Neural cell (in vitro differentiated cells): ENCODE results near the gene RELN.

Source experiments
- CTCF ChIP-seq: fragments of 450-650 bp; IDR thresholded peaks from 2 replicates; pipeline ENCODE4 v1.5.1; 2014; ENCODE audit warnings: antibody characterized with exemption, mild to moderate bottlenecking, moderate library complexity; ENCODE audit not compliant: poor library complexity, severe bottlenecking
- EP300 ChIP-seq: fragments of 450-650 bp; conservative IDR thresholded peaks from 2 replicates; pipeline ENCODE4 v1.6.1; 2014; ENCODE audit warnings: antibody characterized with exemption, mild to moderate bottlenecking, moderate library complexity; ENCODE audit not compliant: poor library complexity, severe bottlenecking
- EZH2 ChIP-seq: fragments of 200-600, 300-800 bp; shearing (Covaris generic), sonication (generic); IDR thresholded peaks from 2 replicates; pipeline ENCODE4 v1.6.1; 2014; ENCODE audit warnings: antibody characterized with exemption, low read length, borderline replicate concordance, mild to moderate bottlenecking; ENCODE audit not compliant: insufficient read depth, poor library complexity, severe bottlenecking
- POLR2AphosphoS5 ChIP-seq: IDR thresholded peaks from 2 replicates; pipeline ENCODE4 v1.6.1; 2012
- RAD21 ChIP-seq: fragments of 450-650 bp; conservative IDR thresholded peaks from 2 replicates; pipeline ENCODE4 v1.6.1; 2014; ENCODE audit warnings: antibody characterized with exemption, mild to moderate bottlenecking, moderate library complexity
- SMC3 ChIP-seq: fragments of 450-650 bp; conservative IDR thresholded peaks from 2 replicates; pipeline ENCODE4 v1.6.1; 2014; ENCODE audit warnings: antibody characterized with exemption, mild to moderate bottlenecking, moderate library complexity; ENCODE audit not compliant: poor library complexity
- TAF1 ChIP-seq: IDR thresholded peaks from 2 replicates; pipeline ENCODE4 v1.6.1; 2012; ENCODE audit warnings: low read depth
- TF ChIP-seq, protein P1 (sequence below): IDR thresholded peaks from 2 replicates; pipeline ENCODE4 v1.6.1; 2012; ENCODE audit warnings: borderline replicate concordance

- TF ChIP-seq RAD21 (no peak), CTCF (no peak), EZH2 (no peak), POLR2AphosphoS5 (no peak), TAF1 (no peak), SMC3 (no peak), EP300 (no peak)
- TF ChIP-seq, protein P1, sequence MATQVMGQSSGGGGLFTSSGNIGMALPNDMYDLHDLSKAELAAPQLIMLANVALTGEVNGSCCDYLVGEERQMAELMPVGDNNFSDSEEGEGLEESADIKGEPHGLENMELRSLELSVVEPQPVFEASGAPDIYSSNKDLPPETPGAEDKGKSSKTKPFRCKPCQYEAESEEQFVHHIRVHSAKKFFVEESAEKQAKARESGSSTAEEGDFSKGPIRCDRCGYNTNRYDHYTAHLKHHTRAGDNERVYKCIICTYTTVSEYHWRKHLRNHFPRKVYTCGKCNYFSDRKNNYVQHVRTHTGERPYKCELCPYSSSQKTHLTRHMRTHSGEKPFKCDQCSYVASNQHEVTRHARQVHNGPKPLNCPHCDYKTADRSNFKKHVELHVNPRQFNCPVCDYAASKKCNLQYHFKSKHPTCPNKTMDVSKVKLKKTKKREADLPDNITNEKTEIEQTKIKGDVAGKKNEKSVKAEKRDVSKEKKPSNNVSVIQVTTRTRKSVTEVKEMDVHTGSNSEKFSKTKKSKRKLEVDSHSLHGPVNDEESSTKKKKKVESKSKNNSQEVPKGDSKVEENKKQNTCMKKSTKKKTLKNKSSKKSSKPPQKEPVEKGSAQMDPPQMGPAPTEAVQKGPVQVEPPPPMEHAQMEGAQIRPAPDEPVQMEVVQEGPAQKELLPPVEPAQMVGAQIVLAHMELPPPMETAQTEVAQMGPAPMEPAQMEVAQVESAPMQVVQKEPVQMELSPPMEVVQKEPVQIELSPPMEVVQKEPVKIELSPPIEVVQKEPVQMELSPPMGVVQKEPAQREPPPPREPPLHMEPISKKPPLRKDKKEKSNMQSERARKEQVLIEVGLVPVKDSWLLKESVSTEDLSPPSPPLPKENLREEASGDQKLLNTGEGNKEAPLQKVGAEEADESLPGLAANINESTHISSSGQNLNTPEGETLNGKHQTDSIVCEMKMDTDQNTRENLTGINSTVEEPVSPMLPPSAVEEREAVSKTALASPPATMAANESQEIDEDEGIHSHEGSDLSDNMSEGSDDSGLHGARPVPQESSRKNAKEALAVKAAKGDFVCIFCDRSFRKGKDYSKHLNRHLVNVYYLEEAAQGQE: no peak
Observed at GRCh38 chr7:103918631-103919271, 70.7 kb downstream of the RELN start.
